Memory B cell (primary cell): ENCODE data around the gene SH2B2.

Source experiments
- ATAC-seq: fragments of 150-1000 bp; cut with Tn5 transposase; 2 replicates; pipeline ENCODE4 v1.10.0; 2021; ENCODE audit warnings: low read depth, mild to moderate bottlenecking, moderate library complexity
- DNase-seq, 2 donors: peaks; one replicate each; pipeline ENCODE4 v3.0.0; 2022; ENCODE audit warnings: low spot score in 2 of 2
- H3K27ac Mint-ChIP-seq: one replicate; pipeline ENCODE4 v1.8.0; 2022; ENCODE audit warnings: mild to moderate bottlenecking, moderate library complexity, mixed read lengths
- H3K27me3 Mint-ChIP-seq: one replicate; pipeline ENCODE4 v1.8.0; 2022; ENCODE audit warnings: mixed read lengths
- H3K36me3 Mint-ChIP-seq: one replicate; pipeline ENCODE4 v1.8.0; 2022; ENCODE audit warnings: mild to moderate bottlenecking, mixed read lengths
- H3K4me1 Mint-ChIP-seq: one replicate; pipeline ENCODE4 v1.8.0; 2022; ENCODE audit warnings: mixed read lengths
- H3K4me3 Mint-ChIP-seq: one replicate; pipeline ENCODE4 v1.8.0; 2022; ENCODE audit warnings: mild to moderate bottlenecking, moderate library complexity, mixed read lengths
- H3K9me3 Mint-ChIP-seq: one replicate; pipeline ENCODE4 v1.8.0; 2022; ENCODE audit warnings: mixed read lengths

The SH2B2 gene

DNA sequence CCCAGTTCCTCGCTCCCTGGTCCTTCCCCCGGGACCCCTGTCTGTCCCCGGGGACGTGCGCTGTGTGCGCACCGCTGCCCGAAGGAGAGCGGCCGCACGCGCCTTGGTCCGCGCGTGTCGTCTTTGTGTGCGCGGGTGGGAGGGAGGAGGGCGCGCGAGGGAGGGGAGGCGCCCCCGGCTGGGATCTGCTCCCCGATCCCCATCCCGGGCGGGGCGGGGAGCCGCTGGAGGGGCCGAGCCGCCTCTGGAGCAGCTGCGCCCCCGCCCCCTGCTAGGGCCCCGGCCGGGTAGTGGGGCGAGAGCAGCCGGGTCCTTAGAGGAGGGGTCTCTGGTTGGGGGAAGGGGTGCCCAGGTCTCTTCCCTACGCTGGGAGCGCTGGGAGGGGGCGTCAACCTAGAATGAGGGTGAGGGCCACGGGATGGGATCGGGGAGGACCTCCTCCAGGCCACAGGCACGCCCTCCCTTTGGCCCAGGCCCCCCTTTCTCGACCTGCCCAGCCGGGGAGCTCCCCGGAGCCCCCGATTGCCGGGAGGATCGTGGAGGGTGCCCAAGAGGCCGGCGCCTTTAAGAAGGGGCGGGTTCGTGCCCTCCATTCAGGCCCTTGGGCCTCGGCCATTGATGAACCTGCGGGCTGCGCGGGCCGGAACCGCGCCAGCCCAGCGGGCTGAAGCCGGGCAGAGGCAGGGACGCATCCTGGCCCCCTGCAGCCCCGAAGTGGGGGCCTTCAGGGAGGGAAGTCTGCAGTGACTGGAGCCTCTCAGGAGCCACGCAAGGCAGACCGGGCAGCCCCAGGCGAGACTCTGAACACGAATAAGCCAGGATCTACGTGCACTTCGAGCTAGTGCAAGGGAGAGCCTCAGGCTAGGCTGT, 678 bp downstream of the SH2B2 start:
- DNase-seq = peak in 1 of 2 donors; percentile 55
- Mint-ChIP-seq H3K36me3 (no peaks in the 10 kb centered on the region), H3K27ac (no peak overlapping the region), H3K27me3 (no peaks in the 10 kb centered on the region), H3K4me3 (peak overlapping the region; percentile 87), H3K9me3 (no peaks in the 10 kb centered on the region), H3K4me1 (peaks cover 51% of the 10 kb centered on the region)
- ATAC-seq = peak; percentile 14

DNA sequence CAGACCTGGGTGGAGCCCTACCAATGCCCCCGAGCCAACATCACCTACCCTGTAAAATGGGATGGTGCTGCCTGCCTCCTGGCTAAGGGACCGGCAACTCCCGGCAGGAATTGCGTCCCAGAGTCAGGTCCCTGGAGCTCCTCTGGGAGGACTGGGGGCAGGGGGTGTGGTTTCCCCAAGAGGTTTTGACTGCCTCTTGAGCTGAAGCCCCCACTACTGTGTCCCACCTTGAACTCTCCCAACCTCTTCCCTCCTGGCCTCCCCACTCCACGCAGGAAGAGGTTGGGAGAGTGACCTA, 1.3 kb downstream of the SH2B2 start:
- peak overlapping the region; percentile 87 for H3K4me3 Mint-ChIP-seq
- DNase-seq (no peak), ATAC-seq (no peak)
- no peaks in the 10 kb centered on the region for H3K27me3 Mint-ChIP-seq
- no peaks in the 10 kb centered on the region for H3K9me3 Mint-ChIP-seq
- no peaks in the 10 kb centered on the region for H3K36me3 Mint-ChIP-seq
- H3K27ac Mint-ChIP-seq = peak overlapping the region; percentile 79
- peaks cover 51% of the 10 kb centered on the region for H3K4me1 Mint-ChIP-seq

DNA sequence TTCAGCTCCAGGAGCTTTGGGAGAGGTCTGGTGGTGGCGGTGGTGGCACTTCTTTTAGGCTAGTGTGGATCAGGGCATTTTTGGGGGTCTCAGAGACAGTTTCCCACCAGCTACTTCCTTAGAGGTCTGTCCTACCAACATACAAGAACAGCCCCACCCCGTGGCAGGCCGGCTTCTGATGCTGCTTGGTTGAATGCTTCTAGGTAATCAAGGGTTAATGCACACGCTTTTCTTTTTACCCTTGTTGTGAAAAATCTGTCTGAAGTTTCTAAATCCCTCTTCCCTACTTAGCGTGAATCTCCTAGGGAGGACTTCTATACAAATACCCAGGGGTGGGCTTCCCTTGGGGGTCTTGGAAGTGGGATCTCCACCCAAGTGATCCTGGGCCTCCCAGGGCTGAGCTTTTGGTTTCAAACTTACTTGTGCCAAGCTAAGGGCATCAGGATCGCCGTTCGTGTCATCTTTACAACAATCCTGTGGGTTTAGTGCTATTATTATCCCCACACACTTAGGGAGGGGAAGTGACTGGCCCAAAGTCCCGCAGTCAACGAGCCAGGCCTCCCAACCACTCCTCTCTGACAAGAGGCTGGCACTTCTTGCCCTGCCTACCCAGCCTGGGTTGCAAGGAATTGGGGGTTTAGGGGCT, 1.7 kb downstream of the SH2B2 start:
- no peak for DNase-seq

DNA sequence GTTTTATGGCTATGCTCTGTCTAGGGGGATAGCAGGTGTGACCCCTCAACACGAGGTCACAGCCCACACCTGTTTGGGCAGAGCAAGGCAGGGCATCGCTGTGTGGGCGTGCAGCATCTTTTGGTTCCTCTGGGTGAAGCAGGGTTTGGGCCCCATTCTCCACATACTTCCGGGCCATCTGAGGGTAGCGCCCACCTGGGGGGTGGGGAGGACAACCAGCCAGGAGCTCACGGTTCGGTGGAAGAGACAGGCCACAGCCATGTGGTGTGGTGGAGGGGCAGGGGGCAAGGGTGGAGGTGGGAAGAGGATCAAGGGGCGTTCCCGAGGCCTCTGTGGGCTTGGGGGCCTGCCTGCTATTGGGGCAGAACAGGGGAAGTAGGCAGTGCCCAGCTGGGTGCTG, 2.4 kb downstream of the SH2B2 start:
- DNase-seq = peak in 1 of 2 donors; percentile 40
- no peaks in the 10 kb centered on the region for H3K27me3 Mint-ChIP-seq
- H3K4me3 Mint-ChIP-seq = peak overlapping the region; percentile 87
- peaks cover 47% of the 10 kb centered on the region for H3K4me1 Mint-ChIP-seq
- peak overlapping the region; percentile 79 for H3K27ac Mint-ChIP-seq
- no peaks in the 10 kb centered on the region for H3K9me3 Mint-ChIP-seq
- H3K36me3 Mint-ChIP-seq = no peaks in the 10 kb centered on the region
- ATAC-seq = peak; percentile 10

More for the DNA sequence above, 1.7 kb downstream of the SH2B2 start:
- H3K4me1 Mint-ChIP-seq = peaks cover 49% of the 10 kb centered on the region
- no peaks in the 10 kb centered on the region for H3K27me3 Mint-ChIP-seq
- H3K9me3 Mint-ChIP-seq = no peaks in the 10 kb centered on the region
- peak overlapping the region; percentile 87 for H3K4me3 Mint-ChIP-seq
- no peak for ATAC-seq
- H3K36me3 Mint-ChIP-seq = no peaks in the 10 kb centered on the region
- H3K27ac Mint-ChIP-seq = peak overlapping the region; percentile 79

DNA sequence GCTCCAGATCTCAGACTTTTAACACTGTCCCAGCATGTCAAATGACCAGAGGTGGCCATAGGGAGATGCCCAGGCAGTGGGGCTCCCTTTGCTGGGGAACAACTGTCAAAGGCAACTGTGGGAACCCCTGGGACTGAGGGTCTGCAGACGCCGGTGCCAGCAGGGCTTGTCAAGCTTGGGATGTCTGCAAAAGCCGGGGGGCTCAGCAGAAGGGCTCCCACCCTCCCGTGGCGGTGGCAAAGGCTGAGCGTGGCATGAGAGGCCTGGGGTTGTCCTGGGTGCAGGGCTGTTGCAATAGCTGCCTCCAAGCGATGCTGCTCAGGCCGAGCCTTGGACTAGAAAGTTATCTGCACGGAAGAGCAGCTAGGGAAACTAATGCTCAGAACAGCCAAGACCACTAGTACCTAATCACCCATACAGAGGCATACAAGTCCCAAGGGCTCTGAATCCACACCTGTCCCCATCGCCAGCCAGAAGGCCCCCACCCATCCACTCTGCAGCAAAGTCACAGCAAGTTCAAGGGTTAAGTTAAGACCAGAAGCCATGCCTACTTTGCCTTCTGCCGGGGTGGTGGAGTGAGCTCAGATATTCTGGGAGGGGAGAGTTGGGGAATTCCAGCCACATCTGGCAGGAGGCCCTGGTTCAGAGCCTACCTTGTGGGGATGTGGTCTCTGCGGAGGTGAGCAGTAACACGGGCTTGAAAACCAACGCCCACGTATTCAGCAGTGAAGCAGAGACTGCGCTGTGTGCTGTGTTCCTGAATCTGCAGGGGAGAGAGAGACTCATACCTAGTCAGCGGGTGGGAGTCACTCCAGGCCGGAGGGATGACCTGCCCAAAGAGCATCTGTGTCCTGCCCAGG, 4.6 kb downstream of the SH2B2 start:
- Mint-ChIP-seq H3K9me3 (no peaks in the 10 kb centered on the region), H3K36me3 (no peaks in the 10 kb centered on the region), H3K27ac (peak overlapping the region; percentile 12), H3K4me3 (peak overlapping the region; percentile 79), H3K4me1 (peaks cover 54% of the 10 kb centered on the region), H3K27me3 (no peaks in the 10 kb centered on the region)
- ATAC-seq (peak; percentile 57), DNase-seq (peak in 1 of 2 donors; percentile 38)

DNA sequence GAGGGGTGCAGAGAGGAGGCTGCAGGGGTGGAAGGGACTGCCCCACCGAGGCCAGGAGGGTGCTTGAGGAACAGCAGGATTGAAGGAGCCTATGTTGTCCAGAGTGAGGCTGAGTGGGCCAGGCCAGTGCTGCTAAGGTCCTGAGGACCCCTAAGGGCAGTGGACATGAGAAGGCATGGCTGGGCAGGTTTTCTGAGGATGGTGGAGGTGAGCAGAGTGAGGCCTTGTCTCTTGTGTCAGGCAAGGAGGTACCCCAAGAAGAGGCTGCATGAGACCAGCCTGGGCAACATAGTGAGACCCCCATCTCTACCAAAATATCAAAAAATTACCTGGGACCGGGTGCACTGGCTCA, 5.2 kb downstream of the SH2B2 start:
- Mint-ChIP-seq H3K27me3 (no peaks in the 10 kb centered on the region), H3K4me1 (peaks cover 57% of the 10 kb centered on the region), H3K27ac (peak overlapping the region; percentile 12)

DNA sequence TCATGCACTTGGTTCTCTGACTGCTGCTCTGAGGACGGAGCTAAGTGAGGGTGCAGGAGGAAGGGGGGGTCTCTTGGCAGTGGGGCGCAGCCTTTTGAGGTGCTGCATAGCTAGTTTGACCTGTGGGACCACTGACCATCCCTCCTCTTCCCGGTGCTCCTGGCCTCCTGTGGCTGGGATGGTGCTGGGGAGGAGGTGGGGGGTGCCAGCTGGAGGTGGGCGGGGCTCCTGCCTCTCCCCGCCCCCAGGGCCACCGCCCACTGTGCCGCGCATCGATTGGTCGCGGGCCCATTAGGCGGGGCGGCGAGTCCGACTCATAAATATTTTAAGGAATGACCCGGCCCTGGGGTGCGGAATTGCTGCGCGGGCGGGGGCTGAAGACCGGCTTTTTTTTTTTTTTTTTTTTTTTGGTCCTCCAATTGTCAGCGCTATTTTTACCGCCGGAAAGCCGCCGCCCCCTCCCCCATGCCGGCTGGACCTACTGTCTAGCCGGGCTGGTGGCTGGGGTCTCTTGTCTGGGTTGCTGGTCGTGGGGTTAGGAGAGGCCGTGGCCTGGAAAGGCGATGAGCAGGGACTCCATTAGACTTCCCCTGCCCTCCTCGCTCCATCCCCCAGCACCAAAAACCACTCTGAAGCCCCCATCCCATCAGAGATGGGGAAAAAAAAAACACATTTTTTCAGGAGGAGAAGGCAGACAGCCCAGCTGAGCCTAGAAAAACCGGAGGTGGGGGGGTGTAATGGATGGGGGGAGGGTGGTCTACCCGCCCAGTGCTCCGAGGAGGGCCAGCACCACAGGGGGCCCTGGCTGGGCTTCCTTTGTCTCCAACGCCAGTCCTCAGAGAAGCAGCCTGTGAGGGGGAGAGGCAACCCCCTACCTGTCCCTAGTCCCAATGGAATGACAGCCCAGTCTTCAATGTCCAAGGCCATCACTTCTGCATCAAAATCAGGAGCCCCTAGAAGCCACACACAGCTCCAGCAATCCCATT, 6.4 kb downstream of the SH2B2 start:
- no peak for DNase-seq
- Mint-ChIP-seq H3K27ac (peak overlapping the region; percentile 54), H3K4me1 (peaks cover 65% of the 10 kb centered on the region), H3K27me3 (no peaks in the 10 kb centered on the region), H3K36me3 (peaks cover 4% of the 10 kb centered on the region), H3K4me3 (peak overlapping the region; percentile 51), H3K9me3 (no peaks in the 10 kb centered on the region)
- ATAC-seq = no peak

More for the DNA sequence above, 5.2 kb downstream of the SH2B2 start:
- no peaks in the 10 kb centered on the region for H3K36me3 Mint-ChIP-seq
- peak overlapping the region; percentile 79 for H3K4me3 Mint-ChIP-seq
- H3K9me3 Mint-ChIP-seq = no peaks in the 10 kb centered on the region
- no peak for ATAC-seq
- DNase-seq = no peak

DNA sequence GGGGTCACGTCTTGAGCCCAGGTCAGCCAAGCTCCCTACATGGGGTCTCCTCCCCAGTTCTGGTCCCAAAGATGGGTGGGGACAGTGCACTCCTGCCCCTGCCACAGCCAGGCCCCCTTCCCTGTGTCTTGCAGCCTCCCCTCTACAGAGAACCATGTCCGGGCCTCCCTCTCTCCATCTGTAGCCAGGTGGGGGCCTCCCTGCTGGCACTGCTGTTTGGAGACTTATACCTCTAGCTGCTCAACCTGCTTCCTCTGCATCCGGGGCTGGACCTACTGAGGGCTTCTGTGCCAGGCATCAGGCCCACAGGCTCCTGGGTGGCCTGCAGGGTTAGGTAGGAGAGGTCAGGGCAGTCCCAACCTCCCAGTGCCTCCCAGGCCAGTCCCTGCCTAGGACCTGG, 7.9 kb downstream of the SH2B2 start:
- Mint-ChIP-seq H3K27me3 (no peaks in the 10 kb centered on the region), H3K4me3 (peak overlapping the region; percentile 51), H3K27ac (peak overlapping the region; percentile 92), H3K4me1 (peaks cover 54% of the 10 kb centered on the region), H3K36me3 (peaks cover 7% of the 10 kb centered on the region), H3K9me3 (no peaks in the 10 kb centered on the region)
- ATAC-seq (no peak), DNase-seq (no peak)

DNA sequence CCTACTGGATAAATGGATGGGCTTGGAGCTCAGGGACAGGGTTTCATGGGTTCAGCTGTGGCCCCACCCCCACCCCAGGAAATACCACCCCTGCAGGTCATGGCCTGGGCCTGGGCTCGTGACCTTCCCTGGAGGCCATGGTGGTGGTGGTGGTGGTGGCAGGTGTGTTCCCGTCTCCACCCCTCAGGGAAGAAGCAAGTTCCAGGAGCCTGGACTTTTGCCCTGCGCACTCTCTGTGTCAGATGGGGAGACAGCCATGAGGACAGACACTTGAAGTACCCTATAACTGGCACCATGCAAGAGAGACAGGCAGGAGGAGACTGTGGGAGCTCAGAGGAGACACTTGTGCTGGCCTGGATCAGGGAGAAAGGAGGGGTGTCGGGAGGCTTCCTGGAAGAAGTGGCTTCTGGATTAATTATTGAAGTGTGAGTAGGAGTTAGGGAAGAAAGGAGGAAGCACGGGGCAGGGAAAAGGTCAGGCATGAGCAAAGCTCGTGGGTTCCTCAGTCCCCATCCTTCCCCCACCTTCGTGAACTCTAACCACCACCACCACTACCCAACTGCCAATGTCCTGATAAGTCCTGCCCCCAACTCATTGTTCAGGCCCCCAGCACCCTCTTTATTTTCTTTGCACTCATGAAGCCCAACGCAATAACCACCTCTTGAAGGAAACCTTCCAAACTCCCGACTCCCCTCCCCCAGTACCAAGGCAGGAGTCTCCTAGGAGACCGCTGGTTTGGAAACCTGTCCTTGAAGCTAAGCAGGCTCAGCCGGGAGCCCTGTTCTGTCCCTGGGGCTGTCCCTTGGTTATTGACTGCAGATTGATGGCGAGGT, 8.9 kb downstream of the SH2B2 start:
- DNase-seq (no peak), ATAC-seq (no peak)
- Mint-ChIP-seq H3K27ac (peak overlapping the region; percentile 92), H3K4me1 (peaks cover 50% of the 10 kb centered on the region), H3K27me3 (no peaks in the 10 kb centered on the region), H3K4me3 (no peak overlapping the region), H3K9me3 (no peaks in the 10 kb centered on the region), H3K36me3 (peaks cover 7% of the 10 kb centered on the region)

DNA sequence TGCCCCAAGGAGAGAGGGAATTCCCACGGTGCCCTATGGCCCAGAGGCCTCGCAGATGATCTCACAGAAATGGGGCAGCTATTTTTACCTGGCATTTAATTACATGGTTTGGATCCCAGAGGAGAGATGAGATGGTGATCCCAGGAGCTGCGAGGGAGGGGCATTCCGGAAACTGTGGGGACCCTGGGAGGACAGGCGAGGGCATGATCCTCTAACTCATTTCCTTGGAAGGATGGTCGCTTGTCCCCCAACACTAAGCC, 9.4 kb downstream of the SH2B2 start:
- H3K4me3 Mint-ChIP-seq = no peak overlapping the region

DNA sequence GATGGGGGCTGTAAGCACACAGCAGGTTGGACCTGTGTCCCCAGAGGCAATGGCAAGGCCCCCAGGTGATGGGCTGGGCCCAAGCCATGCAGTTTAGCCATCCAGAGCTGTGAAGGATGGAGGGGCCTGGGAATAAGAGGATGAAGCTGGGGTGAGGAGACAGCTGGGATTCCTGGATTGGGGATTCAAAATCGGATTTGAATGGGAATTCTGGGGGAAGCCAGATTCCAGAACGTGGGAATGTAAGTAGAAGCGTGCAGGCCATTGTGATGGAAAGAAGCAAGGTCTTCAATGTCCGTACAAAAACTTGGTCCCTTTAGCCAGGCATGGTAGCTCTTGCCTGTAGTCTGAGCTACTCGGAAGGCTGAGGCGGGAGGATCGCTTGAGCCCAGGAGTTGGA, 9.8 kb downstream of the SH2B2 start:
- H3K9me3 Mint-ChIP-seq = no peaks in the 10 kb centered on the region
- peak overlapping the region; percentile 92 for H3K27ac Mint-ChIP-seq
- no peaks in the 10 kb centered on the region for H3K27me3 Mint-ChIP-seq
- DNase-seq = no peak
- no peak overlapping the region for H3K4me3 Mint-ChIP-seq
- H3K4me1 Mint-ChIP-seq = peaks cover 43% of the 10 kb centered on the region
- H3K36me3 Mint-ChIP-seq = peaks cover 7% of the 10 kb centered on the region
- ATAC-seq = no peak

More for the DNA sequence above, 9.4 kb downstream of the SH2B2 start:
- H3K9me3 Mint-ChIP-seq = no peaks in the 10 kb centered on the region
- H3K27me3 Mint-ChIP-seq = no peaks in the 10 kb centered on the region
- ATAC-seq (no peak), DNase-seq (no peak)
- peak overlapping the region; percentile 92 for H3K27ac Mint-ChIP-seq
- peaks cover 7% of the 10 kb centered on the region for H3K36me3 Mint-ChIP-seq
- H3K4me1 Mint-ChIP-seq = peaks cover 47% of the 10 kb centered on the region

DNA sequence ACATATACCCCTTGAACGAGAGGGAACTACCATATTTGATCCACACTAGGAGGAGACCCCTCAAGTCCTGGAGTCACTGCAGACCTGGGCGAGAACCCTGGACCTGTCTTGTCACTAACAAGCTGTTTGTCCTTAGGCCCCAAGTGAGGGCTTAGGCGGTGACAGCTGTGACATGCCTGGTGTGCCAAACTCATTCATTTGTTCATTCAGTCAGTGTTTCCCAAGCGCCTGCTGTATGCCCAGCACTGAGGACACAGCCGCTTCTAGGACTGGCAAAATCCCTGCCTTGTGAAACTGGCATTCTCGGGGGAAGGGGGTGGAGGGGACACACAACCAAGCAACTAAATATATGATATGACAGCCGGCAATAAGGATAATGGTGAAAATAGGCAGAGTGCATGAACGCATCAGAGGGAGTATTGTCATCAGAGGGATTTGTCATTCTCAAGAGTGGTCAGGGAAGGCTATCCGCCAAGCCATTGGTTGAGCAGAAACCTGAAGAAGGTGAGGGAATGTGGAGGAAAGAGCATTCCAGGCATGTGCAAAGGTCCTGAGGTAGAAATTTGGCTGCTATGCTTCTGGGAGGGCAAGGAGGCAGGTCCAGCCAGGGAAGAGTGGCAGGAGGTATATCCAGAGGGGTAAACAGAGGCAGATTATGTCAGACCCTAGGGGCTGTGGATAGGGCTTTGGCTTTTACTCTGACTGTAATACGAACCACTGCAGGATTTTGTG, 11.0 kb downstream of the SH2B2 start:
- peak overlapping the region; percentile 65 for H3K27ac Mint-ChIP-seq
- peaks cover 42% of the 10 kb centered on the region for H3K4me1 Mint-ChIP-seq
- no peak overlapping the region for H3K4me3 Mint-ChIP-seq
- ATAC-seq (no peak), DNase-seq (no peak)
- peaks cover 10% of the 10 kb centered on the region for H3K36me3 Mint-ChIP-seq
- H3K9me3 Mint-ChIP-seq = no peaks in the 10 kb centered on the region
- H3K27me3 Mint-ChIP-seq = no peaks in the 10 kb centered on the region
